OCI-LY3 (cell line): ENCODE data around the gene LMNA.
"Not testable (repeated sequence)": the region's sequence is repeated elsewhere in the genome, so short reads cannot be mapped to it uniquely, and the experiment has no call there.

Experiments used
- CTCF ChIP-seq: fragments of 200-600, 300-600 bp; sonication (generic); IDR thresholded peaks from 2 replicates; pipeline ENCODE4 v1.5.1; 2014; ENCODE audit warnings: antibody characterized with exemption, low read length, low read depth
- EZH2phosphoT487 ChIP-seq: fragments of 200-600 bp; shearing (Covaris generic); IDR thresholded peaks from 2 replicates; pipeline ENCODE4 v1.6.1; 2018; ENCODE audit warnings: antibody characterized with exemption, mixed run types, low read depth

- not testable (repeated sequence) for TF ChIP-seq EZH2phosphoT487, CTCF
These were observed 66.9 kb downstream of the LMNA start for GRCh38 chr1:156181391-156181924.
